KMS-11 (cell line): ENCODE data around the gene TENT4B.

ENCODE experiments used
- H2AFZ ChIP-seq: fragments of 200-600 bp; sonication (generic); 2 replicates; pipeline ENCODE4 v1.6.1; 2016; ENCODE audit warnings: antibody characterized with exemption, mixed run types, low read depth
- H3K27ac ChIP-seq: fragments of 200-600 bp; sonication (generic); 2 replicates; pipeline ENCODE4 v1.6.1; 2016; ENCODE audit warnings: mild to moderate bottlenecking, mixed run types
- H3K27me3 ChIP-seq: fragments of 200-600 bp; sonication (generic); 2 replicates; pipeline ENCODE4 v1.6.1; 2017; ENCODE audit warnings: mild to moderate bottlenecking, low read depth, mixed run types, moderate library complexity; ENCODE audit not compliant: insufficient read depth
- H3K36me3 ChIP-seq: fragments of 200-600 bp; sonication (generic); 2 replicates; pipeline ENCODE4 v1.6.1; 2017; ENCODE audit warnings: mild to moderate bottlenecking, mixed run types; ENCODE audit not compliant: insufficient read depth
- H3K4me1 ChIP-seq: fragments of 200-600 bp; sonication (generic); 2 replicates; pipeline ENCODE4 v1.6.1; 2016; ENCODE audit warnings: mild to moderate bottlenecking, low read depth, mixed run types; ENCODE audit not compliant: poor library complexity, severe bottlenecking
- H3K4me2 ChIP-seq: fragments of 200-600 bp; sonication (generic); 2 replicates; pipeline ENCODE4 v1.7.0; 2016; ENCODE audit warnings: mild to moderate bottlenecking, mixed run types
- H3K4me3 ChIP-seq: fragments of 200-600 bp; sonication (generic); IDR thresholded peaks from 2 replicates; pipeline ENCODE4 v1.6.1; 2017; ENCODE audit warnings: low read depth, low read length, mixed read lengths; ENCODE audit not compliant: insufficient read depth
- H3K79me2 ChIP-seq: fragments of 200-600 bp; sonication (generic); 2 replicates; pipeline ENCODE4 v1.6.1; 2016; ENCODE audit warnings: low read depth, mixed run types; ENCODE audit not compliant: insufficient read depth
- H3K9ac ChIP-seq: fragments of 200-600 bp; sonication (generic); 2 replicates; pipeline ENCODE4 v1.6.1; 2016; ENCODE audit warnings: mild to moderate bottlenecking, mixed run types
- H4K20me1 ChIP-seq: fragments of 200-600 bp; sonication (generic); 2 replicates; pipeline ENCODE4 v1.6.1; 2016; ENCODE audit warnings: mild to moderate bottlenecking, mixed run types; ENCODE audit not compliant: insufficient read depth
- CTCF ChIP-seq: fragments of 200-600 bp; sonication (generic); conservative IDR thresholded peaks from 2 replicates; pipeline ENCODE4 v1.6.1; 2017; ENCODE audit warnings: low read depth, mild to moderate bottlenecking, antibody characterized with exemption, low read length, moderate library complexity, mixed read lengths

The TENT4B gene

GRCh38 chr16:50121278-50121677 lies 31.8 kb upstream of the TENT4B start:
- Histone ChIP-seq H3K4me2 (peak overlapping the region; percentile 74), H3K27me3 (no peaks in the 10 kb centered on the region), H4K20me1 (no peaks in the 10 kb centered on the region), H3K36me3 (no peaks in the 10 kb centered on the region), H3K9ac (peak overlapping the region; percentile 78), H3K79me2 (no peaks in the 10 kb centered on the region), H3K4me3 (no peak overlapping the region), H3K4me1 (peaks cover 82% of the 10 kb centered on the region), H3K27ac (peak overlapping the region; percentile 97), H2AFZ (no peak overlapping the region)
- no peak for TF ChIP-seq CTCF

GRCh38 chr16:50121721-50122445 lies 31.2 kb upstream of the TENT4B start:
- Histone ChIP-seq H3K27ac (peak overlapping the region; percentile 97), H2AFZ (peak overlapping the region; percentile 43; the same call in 1 of the 2 replicates), H4K20me1 (no peaks in the 10 kb centered on the region), H3K27me3 (no peaks in the 10 kb centered on the region), H3K79me2 (no peaks in the 10 kb centered on the region), H3K4me2 (peak overlapping the region; percentile 74), H3K36me3 (no peaks in the 10 kb centered on the region), H3K4me3 (no peak overlapping the region), H3K9ac (peak overlapping the region; percentile 78), H3K4me1 (peaks cover 82% of the 10 kb centered on the region)
- no peak for TF ChIP-seq CTCF

- Histone ChIP-seq H3K4me1 (peaks cover 80% of the 10 kb centered on the region), H3K36me3 (no peaks in the 10 kb centered on the region), H3K27ac (peak overlapping the region; percentile 97), H3K9ac (peak overlapping the region; percentile 78; the same call in 1 of the 2 replicates), H3K4me3 (no peak overlapping the region), H4K20me1 (no peaks in the 10 kb centered on the region), H3K79me2 (no peaks in the 10 kb centered on the region), H3K27me3 (no peaks in the 10 kb centered on the region), H2AFZ (peak overlapping the region; percentile 43), H3K4me2 (peak overlapping the region; percentile 74)
- TF ChIP-seq CTCF = no peak
Measured at GRCh38 chr16:50123417-50123816, 29.7 kb upstream of the TENT4B start.

- Histone ChIP-seq H3K79me2 (no peaks in the 10 kb centered on the region), H3K27ac (peak overlapping the region; percentile 13; the same call in 1 of the 2 replicates), H2AFZ (no peak overlapping the region; the same call in 1 of the 2 replicates)
Measured at GRCh38 chr16:50124769-50125168, 28.3 kb upstream of the TENT4B start.

More at GRCh38 chr16:50124769-50125168, 28.3 kb upstream of the TENT4B start:
- Histone ChIP-seq H3K4me3 (no peak overlapping the region), H3K4me2 (no peak overlapping the region; the same call in 1 of the 2 replicates), H4K20me1 (no peaks in the 10 kb centered on the region), H3K27me3 (no peaks in the 10 kb centered on the region), H3K9ac (no peak overlapping the region), H3K4me1 (peaks cover 66% of the 10 kb centered on the region), H3K36me3 (no peaks in the 10 kb centered on the region)
- no peak for TF ChIP-seq CTCF
